Measurements from ENCODE around the gene PITX1. TPM values are rescaled to one million over a fixed set of nuclear protein-coding genes. Genes with fewer than 3 reads are reported as not detected.

The PITX1 gene
- total RNA-seq: not detected in 2 replicates

DNA sequence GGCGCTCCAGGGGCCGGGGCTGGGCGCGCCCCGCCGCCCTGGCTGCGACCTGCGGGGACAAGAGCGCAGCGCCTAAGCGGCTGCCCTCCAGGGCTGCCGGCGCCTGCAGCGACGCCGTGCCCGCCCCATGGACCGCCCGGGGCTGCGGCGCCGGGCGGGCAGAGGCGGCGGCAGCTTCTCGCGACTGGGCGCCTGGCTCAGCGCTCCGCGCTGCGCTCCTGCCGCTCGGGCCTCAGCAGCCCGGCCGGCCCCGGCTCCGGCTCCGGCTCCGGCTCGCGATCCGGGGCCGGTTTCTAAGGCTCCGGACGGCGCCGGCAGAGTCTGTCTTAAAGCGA lies at the start of gene PITX1:
Gene PITX1, minus strand, starts transcription at position 328 of the 335 bp plus-strand sequence. CDS start 347 bp downstream, outside the sequence.

Other genes with a start within 250 kb of the PITX1 start
- gene C5orf24, start 188.3 kb downstream of the PITX1 start, total RNA-seq: 31.6 and 40.5 TPM in 2 replicates
- 83.1 and 175 TPM in 2 replicates for gene TXNDC15, start 159.9 kb downstream of the PITX1 start, total RNA-seq
- 2.3 and 3.6 TPM in 2 replicates for gene PCBD2, start 129.1 kb downstream of the PITX1 start, total RNA-seq
- not detected in 2 replicates for gene CATSPER3, start 66.3 kb downstream of the PITX1 start, total RNA-seq

All from cardiac atrium fibroblast (primary cell).